OCI-LY1 (cell line): ENCODE data around the gene POGLUT2.

Experiments used
- H2AFZ ChIP-seq: fragments of 200-600 bp; sonication (generic), shearing (Covaris generic); 2 replicates; pipeline ENCODE4 v1.6.0; 2014; ENCODE audit warnings: antibody characterized with exemption, mild to moderate bottlenecking, low read length
- H3F3A ChIP-seq: fragments of 200-600 bp; sonication (generic), shearing (Covaris generic); 2 replicates; pipeline ENCODE4 v1.6.0; 2014; ENCODE audit warnings: mild to moderate bottlenecking, antibody characterized with exemption, low read length, moderate library complexity; ENCODE audit not compliant: insufficient read depth
- H3K27ac ChIP-seq: fragments of 200-600 bp; sonication (generic); 2 replicates; pipeline ENCODE4 v1.5.1; 2014; ENCODE audit warnings: low read length, mixed run types, mild to moderate bottlenecking, low read depth; ENCODE audit not compliant: poor library complexity, severe bottlenecking
- H3K27me3 ChIP-seq: fragments of 200-600 bp; sonication (generic); 2 replicates; pipeline ENCODE4 v1.6.0; 2014; ENCODE audit warnings: antibody characterized with exemption, mild to moderate bottlenecking, low read length, moderate library complexity; ENCODE audit not compliant: insufficient read depth
- H3K36me3 ChIP-seq: fragments of 200-600 bp; sonication (generic); 2 replicates; pipeline ENCODE4 v1.6.1; 2014; ENCODE audit warnings: mild to moderate bottlenecking, antibody characterized with exemption, low read length, moderate library complexity, mixed read lengths; ENCODE audit not compliant: insufficient read depth
- H3K4me1 ChIP-seq: fragments of 200-600 bp; sonication (generic); 2 replicates; pipeline ENCODE4 v1.5.1; 2014; ENCODE audit warnings: mild to moderate bottlenecking, low read length, moderate library complexity; ENCODE audit not compliant: insufficient read depth, severe bottlenecking
- H3K4me2 ChIP-seq: fragments of 200-600 bp; sonication (generic), shearing (Covaris generic); 2 replicates; pipeline ENCODE4 v1.6.1; 2014; ENCODE audit warnings: low read length
- H3K4me3 ChIP-seq: fragments of 200-600 bp; sonication (generic); 2 replicates; pipeline ENCODE4 v1.5.1; 2014; ENCODE audit warnings: low read length, low read depth, mild to moderate bottlenecking, mixed read lengths; ENCODE audit not compliant: poor library complexity, severe bottlenecking
- H3K79me2 ChIP-seq: fragments of 200-600 bp; shearing (Covaris generic); 2 replicates; pipeline ENCODE4 v1.6.1; 2016; ENCODE audit warnings: mixed run types, low read length, mixed read lengths; ENCODE audit not compliant: insufficient read depth
- H3K9ac ChIP-seq: fragments of 200-600 bp; sonication (generic), shearing (Covaris generic); 2 replicates; pipeline ENCODE4 v1.6.1; 2014; ENCODE audit warnings: mild to moderate bottlenecking, low read length, mixed read lengths
- H3K9me2 ChIP-seq: fragments of 200-600 bp; sonication (generic), shearing (Covaris generic); 2 replicates; pipeline ENCODE4 v1.6.1; 2014; ENCODE audit warnings: low read depth, mild to moderate bottlenecking, low read length, mixed read lengths
- H3K9me3 ChIP-seq: fragments of 200-600 bp; shearing (Covaris generic); 2 replicates; pipeline ENCODE4 v1.6.1; 2014; ENCODE audit warnings: low read length, mixed read lengths
- H4K20me1 ChIP-seq: fragments of 200-600 bp; sonication (generic), shearing (Covaris generic); 2 replicates; pipeline ENCODE4 v1.6.0; 2016; ENCODE audit warnings: mild to moderate bottlenecking, low read length; ENCODE audit not compliant: insufficient read depth
- EZH2 ChIP-seq: fragments of 200-600 bp; sonication (generic), shearing (Covaris generic); IDR thresholded peaks from 2 replicates; pipeline ENCODE4 v1.8.0; 2017; ENCODE audit warnings: borderline replicate concordance, mixed run types, mild to moderate bottlenecking, antibody characterized with exemption, low read length, moderate library complexity, mixed read lengths
- TF ChIP-seq, protein P1 (sequence below): fragments of 200-600 bp; sonication (generic), shearing (Covaris generic); IDR thresholded peaks from 2 replicates; pipeline ENCODE4 v1.5.1; 2017; ENCODE audit warnings: mild to moderate bottlenecking, antibody characterized with exemption, low read length, moderate library complexity, mixed read lengths

POGLUT2 gene

DNA sequence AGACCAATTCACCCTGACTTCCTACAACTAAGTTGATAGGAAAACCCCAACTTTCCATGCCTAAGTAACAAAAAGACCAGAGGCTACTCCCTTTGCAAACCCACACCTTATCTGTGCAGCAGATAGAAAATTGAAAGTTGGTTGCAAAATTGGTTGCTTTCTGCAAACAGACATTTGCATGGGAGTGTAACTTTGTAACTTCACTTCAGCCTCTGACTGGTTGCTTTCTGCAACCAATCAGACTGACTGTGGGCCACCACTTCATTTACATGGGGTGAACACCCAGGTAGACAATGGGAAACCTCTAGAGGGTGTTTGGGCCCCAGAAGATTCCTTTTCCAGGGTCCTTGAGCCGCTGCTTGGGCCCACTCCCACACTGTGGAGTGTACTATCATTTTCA lies 35.0 kb downstream of the POGLUT2 start:
- no peaks in the 10 kb centered on the region for H3K9me3 ChIP-seq

DNA sequence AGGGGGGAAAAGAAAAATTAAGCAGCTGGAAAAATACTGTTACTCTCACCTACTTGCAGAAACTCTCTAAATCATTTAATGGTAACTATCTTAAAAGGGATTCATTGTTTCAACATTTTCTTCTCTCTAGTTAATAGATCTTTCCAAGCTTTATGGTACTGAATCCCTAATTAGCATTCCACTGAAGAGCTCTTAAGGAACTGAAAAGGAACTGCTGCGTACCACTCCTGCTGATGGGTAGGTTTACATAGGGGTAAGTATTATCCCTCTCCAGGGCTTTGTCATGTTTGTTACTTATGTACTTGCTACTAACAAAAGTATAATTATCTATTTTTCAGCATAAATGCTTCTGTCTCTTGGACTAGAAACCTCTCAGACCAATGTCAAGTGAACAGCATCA lies 37.7 kb downstream of the POGLUT2 start:
- H3K79me2 ChIP-seq: no peaks in the 10 kb centered on the region
- no peaks in the 10 kb centered on the region for H3K9me2 ChIP-seq
- H3K9me3 ChIP-seq: no peaks in the 10 kb centered on the region
- H3K27me3 ChIP-seq: no peaks in the 10 kb centered on the region
- H4K20me1 ChIP-seq: no peaks in the 10 kb centered on the region
- no peak overlapping the region for H3K9ac ChIP-seq
- peaks cover 11% of the 10 kb centered on the region; the same call in 1 of the 2 replicates for H3K36me3 ChIP-seq
- H3K4me2 ChIP-seq: no peak overlapping the region
- H3K4me3 ChIP-seq: no peak overlapping the region
- H3K4me1 ChIP-seq: no peaks in the 10 kb centered on the region
- H3K27ac ChIP-seq: no peak overlapping the region
- TF ChIP-seq, protein P1, sequence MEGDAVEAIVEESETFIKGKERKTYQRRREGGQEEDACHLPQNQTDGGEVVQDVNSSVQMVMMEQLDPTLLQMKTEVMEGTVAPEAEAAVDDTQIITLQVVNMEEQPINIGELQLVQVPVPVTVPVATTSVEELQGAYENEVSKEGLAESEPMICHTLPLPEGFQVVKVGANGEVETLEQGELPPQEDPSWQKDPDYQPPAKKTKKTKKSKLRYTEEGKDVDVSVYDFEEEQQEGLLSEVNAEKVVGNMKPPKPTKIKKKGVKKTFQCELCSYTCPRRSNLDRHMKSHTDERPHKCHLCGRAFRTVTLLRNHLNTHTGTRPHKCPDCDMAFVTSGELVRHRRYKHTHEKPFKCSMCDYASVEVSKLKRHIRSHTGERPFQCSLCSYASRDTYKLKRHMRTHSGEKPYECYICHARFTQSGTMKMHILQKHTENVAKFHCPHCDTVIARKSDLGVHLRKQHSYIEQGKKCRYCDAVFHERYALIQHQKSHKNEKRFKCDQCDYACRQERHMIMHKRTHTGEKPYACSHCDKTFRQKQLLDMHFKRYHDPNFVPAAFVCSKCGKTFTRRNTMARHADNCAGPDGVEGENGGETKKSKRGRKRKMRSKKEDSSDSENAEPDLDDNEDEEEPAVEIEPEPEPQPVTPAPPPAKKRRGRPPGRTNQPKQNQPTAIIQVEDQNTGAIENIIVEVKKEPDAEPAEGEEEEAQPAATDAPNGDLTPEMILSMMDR: no peak
- no peak for TF ChIP-seq EZH2
- no peak overlapping the region for H2AFZ ChIP-seq
- H3F3A ChIP-seq: no peaks in the 10 kb centered on the region

More for the DNA sequence above, 35.0 kb downstream of the POGLUT2 start:
- no peak overlapping the region for H3K4me2 ChIP-seq
- H3K79me2 ChIP-seq: no peaks in the 10 kb centered on the region
- H3K9ac ChIP-seq: no peak overlapping the region
- no peak overlapping the region for H3K27ac ChIP-seq
- no peak for TF ChIP-seq EZH2
- TF ChIP-seq, protein P1: no peak
- H3K4me1 ChIP-seq: no peaks in the 10 kb centered on the region
- H2AFZ ChIP-seq: no peak overlapping the region
- no peaks in the 10 kb centered on the region for H3F3A ChIP-seq
- H3K4me3 ChIP-seq: no peak overlapping the region
- H3K27me3 ChIP-seq: no peaks in the 10 kb centered on the region
- peaks cover 30% of the 10 kb centered on the region for H3K36me3 ChIP-seq
- H3K9me2 ChIP-seq: no peaks in the 10 kb centered on the region
- no peaks in the 10 kb centered on the region for H4K20me1 ChIP-seq

DNA sequence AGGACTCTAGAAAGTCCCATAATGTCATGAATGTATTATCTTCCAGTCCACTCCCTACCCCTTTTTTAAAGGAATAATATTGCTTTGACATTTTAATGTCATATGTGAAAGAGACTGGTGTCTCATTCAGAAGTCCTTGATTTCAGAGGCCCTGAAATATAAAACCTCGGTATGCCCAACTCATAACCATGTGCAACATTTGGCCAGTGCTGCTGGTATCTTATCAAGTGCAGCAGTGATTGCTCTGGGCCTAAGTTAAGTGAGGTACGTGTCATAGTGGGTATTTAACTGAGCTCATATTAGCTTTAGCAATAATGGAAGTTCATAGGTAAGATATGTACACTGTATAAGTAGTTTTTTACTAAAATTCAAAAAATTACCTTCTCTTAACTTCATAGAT lies 39.9 kb downstream of the POGLUT2 start:
- Histone ChIP-seq H3K9me2 (no peaks in the 10 kb centered on the region), H3K9ac (no peak overlapping the region), H4K20me1 (no peaks in the 10 kb centered on the region)

More for the DNA sequence above, 39.9 kb downstream of the POGLUT2 start:
- Histone ChIP-seq H3K4me1 (no peaks in the 10 kb centered on the region), H3K9me3 (no peaks in the 10 kb centered on the region), H3K27ac (no peak overlapping the region), H2AFZ (no peak overlapping the region), H3K79me2 (no peaks in the 10 kb centered on the region), H3K4me2 (no peak overlapping the region), H3F3A (no peaks in the 10 kb centered on the region), H3K36me3 (no peaks in the 10 kb centered on the region), H3K4me3 (no peak overlapping the region), H3K27me3 (no peaks in the 10 kb centered on the region)
- TF ChIP-seq, protein P1: no peak
- no peak for TF ChIP-seq EZH2
